ENCODE results near the gene FSHR.

Gene FSHR

DNA sequence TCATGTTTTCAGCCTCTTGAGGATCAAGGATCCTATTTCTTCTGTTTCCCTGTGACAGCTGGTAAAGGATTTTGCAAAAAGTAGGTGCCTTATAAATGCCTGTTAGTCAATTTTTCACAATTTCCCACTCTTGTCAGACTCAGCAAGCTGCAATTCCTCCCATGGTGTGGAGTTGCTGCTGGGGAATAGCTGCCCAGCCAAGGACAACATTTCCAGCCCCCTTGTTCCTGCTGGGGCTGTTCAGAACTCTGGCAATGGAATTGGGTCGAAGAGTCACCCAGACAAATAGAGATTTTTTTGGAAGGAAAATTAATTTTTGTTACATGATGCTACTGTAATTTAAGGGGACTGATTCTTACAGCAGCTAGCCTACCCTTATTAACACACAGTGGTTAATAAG lies 43.7 kb downstream of the FSHR start:
- no peak for DNase-seq

GRCh38 chr2:49108851-49109250 lies 45.5 kb downstream of the FSHR start:
- no peak for DNase-seq

DNA sequence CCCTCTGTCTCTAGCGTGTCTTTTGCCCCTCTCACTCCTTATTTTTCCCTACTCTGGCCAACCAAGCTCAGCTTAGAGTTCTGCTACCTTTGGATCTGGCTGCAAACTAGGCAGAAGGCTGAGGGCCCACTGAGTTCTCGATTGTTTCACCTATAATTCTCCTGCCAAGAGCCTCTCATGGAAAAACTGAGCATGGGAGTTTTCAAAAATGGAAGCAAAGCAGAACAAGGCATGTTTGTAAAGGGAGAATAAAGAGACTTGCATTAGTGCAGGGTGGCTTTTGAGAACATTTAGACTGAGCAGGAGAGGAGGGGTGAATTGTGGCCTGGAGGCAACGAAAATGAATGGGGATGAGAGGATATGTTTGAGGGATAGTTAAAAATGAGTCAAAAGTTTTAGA lies 45.9 kb downstream of the FSHR start:
- no peak for DNase-seq

- DNase-seq: no peak
These were observed 48.8 kb downstream of the FSHR start for GRCh38 chr2:49105506-49105905.

- DNase-seq: no peak
These were observed 52.2 kb downstream of the FSHR start for GRCh38 chr2:49102146-49102545.

- no peak for DNase-seq
These were observed 73.6 kb downstream of the FSHR start for GRCh38 chr2:49080681-49081080.

DNA sequence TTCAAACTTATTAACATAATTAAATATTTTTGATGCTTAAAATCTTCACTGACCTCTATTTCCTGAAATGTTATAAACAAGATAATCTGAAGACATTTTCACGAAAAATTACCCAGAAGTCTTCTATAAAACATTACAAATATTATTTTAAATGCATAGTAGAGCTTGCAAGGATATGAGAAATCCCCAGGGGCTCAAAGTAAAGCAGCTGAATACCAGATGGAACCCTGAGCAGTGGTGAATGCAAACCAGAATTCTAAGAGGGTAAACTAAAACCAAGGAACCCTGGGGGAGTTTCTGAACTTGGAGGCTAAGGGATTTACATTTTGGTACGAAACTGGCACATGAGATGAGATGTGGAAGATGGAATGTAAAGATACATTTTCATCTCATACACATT lies 83.6 kb downstream of the FSHR start:
- no peak for DNase-seq

- no peak for DNase-seq
These were observed 84.5 kb downstream of the FSHR start for GRCh38 chr2:49069829-49070228.

DNA sequence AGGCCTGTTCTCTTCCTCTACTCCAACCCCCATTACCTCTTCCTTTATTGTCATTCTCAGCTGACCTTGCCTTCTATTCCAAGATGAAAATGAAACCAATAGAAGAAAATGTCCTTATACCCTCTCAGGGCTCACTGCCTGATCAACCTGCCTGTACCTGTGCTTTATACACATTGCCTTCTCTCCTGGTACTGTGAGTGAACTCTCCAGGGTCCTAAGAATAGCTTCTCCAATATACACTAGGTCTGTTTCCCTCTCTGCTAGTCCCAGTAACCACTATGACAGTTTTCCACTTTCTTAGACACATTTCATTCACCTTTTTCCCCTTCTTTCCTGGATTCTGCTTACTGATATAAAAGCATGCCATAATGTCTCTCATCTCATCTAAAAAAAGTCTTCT lies 85.7 kb downstream of the FSHR start:
- no peak for DNase-seq

- no peak for DNase-seq
These were observed 86.3 kb downstream of the FSHR start for GRCh38 chr2:49067971-49068370.

GRCh38 chr2:49053156-49053555 lies 101.2 kb downstream of the FSHR start:
- DNase-seq: no peak

DNA sequence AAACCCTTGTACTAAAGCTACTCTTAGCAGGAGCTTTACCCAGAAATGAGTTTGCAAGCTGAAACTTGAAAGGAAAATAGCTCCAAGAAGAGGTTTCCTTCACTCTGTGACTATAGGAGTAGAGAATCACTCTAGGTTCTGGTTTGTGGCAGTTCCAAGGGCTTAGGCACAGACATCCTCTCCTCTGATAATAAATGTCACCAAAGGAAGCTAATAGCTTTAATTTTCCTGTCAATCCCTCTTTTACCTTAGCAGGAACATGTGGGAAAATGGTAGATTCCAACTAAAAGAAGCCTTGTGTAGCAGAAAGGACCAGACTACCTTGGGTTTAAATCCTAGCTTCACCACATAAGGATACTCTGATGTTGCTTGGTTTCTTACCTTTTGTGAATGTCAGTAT lies 104.0 kb downstream of the FSHR start:
- no peak for DNase-seq

DNA sequence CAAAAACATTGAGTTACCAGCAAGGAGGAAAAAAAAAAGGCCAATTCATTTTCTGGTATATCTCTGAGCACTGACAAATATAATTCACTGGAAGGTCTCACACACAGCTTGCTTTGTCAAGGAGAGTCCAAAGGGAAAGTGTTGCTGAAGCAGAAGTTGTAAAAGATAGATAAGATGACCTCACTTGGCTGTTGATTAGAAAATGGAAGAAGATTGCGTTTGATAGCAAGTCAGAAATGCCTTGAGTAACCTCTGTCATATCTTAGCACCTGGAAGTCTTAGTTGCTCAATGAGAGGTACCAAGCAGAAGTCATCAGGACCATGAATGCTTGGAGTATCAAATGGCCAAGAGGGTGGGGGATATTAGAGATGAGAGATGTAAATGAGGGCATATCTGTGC lies 105.2 kb downstream of the FSHR start:
- DNase-seq: no peak

DNA sequence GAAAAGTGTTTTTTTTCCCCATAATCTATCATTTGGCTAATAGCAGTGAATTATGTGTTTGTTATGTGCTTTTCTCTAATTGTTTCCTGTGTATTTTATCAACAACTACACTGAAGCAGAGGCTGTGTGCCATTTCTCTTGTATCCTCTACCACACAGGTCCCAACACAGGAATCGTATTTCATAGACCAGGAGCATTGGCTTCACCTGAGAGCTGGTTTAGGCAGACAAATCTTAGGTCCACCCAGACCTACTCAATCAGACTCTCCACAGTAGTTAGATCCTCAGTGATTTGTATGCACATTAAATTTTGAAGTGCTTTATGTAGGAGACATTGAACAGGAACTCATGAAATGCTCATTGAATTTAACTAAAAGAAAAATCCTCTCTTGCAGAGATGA lies 109.2 kb downstream of the FSHR start:
- DNase-seq: no peak

DNA sequence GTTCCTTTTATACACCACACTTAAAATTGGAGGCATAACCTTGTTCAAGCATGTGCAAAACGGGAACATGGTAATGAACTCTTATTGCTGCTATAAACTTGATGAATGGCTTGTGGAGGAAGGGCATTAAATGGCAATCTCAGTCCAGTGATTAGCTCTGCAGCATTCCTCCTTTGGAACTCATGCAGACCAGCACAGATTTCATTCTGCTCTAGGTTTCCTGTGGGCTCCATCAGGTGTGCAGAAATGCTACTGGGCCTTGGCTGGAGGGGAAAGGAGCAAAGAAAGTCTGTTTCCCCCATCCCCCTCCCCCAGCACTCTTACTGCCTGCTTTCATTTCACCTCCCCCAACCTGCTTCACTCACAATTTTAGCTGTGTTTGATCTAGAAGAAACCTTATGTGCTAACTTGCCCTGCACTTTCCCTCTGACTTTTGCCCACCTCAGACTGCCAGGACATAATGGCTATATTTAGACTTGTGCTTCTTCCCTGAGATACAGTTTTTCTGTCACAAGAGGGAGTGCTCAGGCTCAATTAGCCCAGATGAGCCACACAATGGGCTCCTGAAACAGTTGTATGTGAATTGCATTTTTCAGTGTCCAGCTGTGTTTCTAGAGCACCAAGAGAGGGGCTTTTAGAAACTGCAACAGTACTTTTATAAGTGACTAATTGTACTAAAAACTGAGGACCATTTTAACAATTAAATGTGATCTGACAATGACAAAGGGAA lies 109.8 kb downstream of the FSHR start:
- DNase-seq: no peak

- no peak for DNase-seq
These were observed 110.8 kb downstream of the FSHR start for GRCh38 chr2:49043405-49043982.

DNA sequence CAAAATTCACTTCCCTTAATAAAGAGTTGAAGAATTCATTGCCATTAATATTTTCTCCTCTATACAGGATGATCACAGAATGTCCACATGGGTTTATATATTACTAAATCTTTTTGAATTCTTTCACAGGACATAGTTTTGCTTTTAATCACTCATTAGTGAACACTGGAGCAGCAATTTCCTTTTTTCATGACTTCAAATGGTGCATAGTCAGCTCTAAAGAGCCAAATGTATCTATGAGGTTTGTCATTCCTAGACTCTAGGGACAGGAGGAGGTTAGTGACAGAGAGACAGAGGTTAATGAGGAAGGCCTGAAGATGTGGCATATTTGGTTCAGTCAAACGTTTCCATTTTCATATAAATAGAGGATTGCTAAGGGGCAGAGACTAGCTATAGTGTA lies 111.8 kb downstream of the FSHR start:
- no peak for DNase-seq

- DNase-seq: no peak
These were observed 113.3 kb downstream of the FSHR start for GRCh38 chr2:49041061-49041460.

GRCh38 chr2:49037197-49037596 lies 117.1 kb downstream of the FSHR start:
- DNase-seq: no peak

DNA sequence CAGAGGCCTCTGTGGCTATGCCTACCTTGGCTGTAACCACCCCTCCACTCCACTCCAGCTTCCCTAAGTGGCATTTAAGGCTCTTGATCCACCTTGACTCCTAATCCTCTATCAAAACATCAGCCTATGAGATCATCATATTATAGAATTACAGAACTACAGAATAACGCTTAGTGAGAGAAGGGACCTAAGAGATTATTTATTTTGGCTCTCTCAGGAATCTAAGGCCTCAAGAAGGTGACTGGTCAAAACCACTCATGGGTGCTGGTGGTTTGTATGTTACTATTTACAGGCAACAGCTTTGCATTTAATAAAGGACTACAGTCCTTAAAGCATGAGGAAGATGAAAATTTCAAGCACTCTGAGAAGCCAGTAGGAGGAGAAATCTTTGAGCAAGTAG lies 118.8 kb downstream of the FSHR start:
- DNase-seq: no peak

DNA sequence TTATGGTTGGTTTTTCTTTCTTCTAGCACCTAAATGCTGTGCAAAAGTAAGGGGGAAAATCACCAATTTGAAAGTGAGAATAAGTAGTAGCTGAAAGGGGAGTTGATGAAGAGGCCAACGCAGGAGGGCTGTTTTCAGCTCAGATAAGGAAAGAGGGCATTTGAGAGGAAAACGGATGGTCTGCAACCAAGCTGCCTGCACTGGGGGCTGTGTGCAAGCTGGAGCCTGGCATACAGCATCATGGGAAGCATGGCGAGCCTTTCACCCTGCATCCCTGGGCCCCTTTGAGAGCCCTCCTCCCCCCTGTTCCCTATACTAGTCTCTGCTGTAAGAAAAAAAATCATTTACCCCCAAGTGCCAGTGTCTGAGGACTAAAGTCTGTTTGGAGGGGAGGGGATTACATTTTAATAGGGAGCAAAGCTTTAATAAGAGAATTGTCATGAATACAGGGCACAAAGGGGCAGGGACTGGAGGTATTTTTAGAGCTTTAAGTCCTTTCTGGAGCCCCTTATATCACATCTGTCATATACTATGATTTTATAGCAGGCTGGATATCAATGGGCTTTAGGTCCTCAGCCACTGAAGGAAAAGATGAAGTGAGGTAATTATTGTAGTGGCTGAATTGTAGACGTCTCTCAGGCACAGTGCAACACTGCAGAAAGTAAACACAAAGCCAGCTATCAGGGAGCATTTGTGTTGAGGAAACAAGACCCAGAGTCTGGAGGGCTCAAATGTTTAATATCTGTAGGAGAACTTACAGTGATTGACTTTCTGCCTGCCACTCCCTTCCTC lies 120.7 kb downstream of the FSHR start:
- no peak for DNase-seq

DNA sequence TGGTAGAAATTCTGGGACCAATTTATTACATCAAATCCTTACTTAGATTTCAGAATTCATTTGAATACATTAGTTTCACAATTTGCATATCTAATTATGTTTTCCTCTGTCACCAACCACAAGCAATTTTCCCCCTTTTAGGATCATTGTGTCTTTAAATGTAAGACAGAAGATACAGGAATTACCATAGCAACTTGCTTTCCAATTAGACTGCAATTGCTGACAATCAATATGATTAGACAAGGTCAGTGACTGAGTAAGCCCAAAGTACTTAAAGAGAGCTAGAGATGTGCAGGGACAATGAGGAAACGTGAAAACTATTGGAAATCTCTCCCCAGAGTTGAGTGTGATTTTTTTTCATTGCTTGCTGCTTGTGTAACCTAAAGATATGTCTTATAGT lies 121.4 kb downstream of the FSHR start:
- no peak for DNase-seq

DNA sequence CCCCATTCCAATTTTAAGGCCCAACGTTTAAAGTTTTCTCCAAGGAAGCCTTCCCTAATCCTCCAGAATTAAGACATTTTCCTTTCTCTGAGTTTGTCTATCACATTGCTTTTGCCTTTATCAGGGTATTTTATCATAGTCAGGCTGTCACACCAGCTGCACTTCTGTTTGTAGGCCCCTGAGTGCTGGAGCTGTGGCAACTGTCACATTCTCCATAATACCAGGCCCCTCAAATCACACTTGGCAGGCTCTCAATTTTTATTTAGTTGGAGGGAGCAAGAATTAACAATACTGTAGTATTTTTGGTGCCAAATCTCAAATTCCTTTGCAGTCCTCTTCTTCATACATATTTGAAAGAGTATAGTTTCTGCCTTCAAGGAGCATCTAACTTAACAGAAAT lies 122.2 kb downstream of the FSHR start:
- no peak for DNase-seq

DNA sequence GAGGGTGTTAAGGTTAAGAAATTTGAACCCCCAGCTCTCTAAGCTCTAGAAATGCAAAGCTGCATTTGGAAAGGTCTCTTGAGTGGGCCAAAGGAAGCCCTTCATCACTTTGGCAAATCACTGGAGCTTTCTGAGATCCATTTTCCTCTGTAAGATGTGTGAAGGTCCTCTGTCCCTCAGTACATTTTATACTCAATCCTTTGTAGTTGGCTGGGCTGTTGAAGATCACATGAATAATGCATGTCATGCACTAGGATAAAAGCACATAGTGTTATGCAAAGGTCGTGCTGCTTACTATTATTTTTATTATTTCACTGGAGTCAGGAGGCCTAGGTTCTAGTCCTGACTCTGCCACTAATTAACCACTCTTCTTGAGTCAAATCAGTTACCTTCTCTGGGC lies 124.9 kb downstream of the FSHR start:
- no peak for DNase-seq

Data from GF-D8 (cell line).